NCI-H146 treated with DMSO at 0.1 percent for 48 hours (cell line): ENCODE data around the gene KCNJ4.

Experiments
- DNase-seq: peaks from one replicate; lab custom pipeline; 2025; ENCODE audit not compliant: unreplicated experiment; lab: John Stamatoyannopoulos, UW

Gene KCNJ4

DNA sequence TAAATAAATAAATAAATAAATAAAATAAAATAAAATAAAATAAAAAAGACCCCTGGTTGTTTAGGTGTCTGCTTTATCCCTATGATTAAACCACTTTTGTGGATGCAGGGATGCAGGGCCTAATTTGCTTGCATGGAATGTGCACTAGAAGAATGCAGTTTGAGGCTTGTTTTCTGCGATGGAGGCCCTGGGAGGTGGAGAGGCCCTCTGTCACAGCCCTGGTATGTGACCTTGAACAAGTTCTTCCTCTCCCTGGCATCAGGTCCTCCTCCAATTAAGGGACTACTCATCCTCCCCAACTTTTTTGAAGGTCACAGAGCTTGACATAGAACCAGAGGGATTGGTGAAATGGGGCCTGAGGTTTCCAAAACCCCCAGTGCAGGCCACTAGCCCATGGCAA lies 22.7 kb downstream of the KCNJ4 start:
- DNase-seq = no peak

DNA sequence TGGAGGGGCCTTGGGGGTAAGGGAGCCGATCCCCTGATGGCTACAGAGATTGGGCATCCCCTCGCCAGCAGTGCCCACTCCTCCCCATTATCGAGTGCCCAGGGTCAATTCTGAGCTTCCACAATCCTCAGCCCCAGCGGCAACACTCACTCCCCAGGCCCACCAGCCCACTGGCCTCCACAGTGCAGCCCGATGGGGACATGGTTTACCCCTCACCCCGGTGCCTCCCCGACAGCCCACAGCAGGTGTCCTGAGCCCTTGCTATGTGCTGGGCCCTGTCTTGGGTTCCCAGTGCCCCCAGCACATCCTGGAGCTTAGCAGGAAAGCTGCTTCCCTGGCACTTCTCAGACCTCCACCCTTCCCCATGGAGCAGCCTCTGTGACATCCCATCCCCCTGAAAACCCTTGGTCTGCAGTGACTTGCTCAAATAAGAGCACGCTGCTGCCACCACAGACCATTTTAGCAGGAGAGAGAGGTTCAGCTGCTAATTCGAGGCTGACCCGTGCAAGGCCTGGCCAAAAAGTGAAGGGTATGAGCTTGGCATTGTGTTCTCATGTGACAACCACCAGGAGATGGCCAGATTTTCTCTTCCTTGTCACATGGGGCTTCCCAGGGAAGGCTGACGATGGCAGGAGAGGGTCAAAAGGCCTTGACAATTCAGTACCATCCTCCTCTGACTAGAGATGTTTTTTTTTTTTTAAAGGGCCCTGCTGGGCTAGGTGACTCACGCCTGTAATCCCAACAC lies 23.6 kb downstream of the KCNJ4 start:
- DNase-seq = no peak

DNA sequence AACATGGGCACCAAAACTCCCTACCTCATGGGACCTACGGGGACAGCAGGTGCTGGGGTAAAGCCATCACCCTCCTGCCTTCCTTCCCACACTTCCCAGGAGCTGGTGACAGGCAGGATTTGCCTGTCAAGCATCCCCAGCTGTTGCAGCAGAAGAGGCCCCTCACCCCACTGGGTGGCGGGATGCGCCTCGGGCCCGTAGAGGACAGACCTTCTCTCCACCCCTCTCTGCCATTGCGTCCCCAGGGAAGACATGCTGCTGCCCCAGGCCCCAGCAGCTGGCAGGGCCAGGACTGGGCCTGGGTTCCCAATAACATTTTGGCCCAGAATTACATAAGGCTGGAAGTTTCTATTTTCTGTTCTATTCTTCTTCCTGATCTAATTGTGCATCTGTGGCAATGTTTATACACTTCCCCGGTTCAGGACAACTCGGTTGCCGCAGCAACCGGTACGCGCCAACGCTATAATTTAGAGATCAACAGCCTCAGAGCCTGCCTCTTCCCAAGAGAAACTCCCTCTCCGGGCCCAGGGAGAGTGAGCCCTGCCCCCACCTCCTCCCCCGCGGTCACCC lies 25.4 kb downstream of the KCNJ4 start:
- DNase-seq = no peak

DNA sequence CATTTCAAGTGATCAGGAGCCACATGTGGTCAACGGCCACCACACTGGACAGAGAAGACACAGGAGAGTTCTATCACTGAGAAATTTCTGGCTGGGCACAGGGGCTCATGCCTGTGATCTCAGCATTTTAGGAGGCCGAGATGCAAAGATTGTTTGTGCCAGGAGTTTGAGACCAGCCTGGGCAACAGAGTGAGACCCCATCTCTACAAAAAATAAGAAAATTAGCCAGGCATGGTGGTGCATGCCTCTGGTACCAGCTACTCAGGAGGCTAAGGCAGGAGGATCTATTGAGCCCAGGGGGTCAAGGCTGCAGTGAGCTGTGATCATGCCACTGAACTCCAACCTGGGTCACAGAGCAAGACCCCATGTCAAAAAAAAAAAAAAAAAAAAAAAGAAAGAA lies 26.3 kb downstream of the KCNJ4 start:
- DNase-seq = no peak

DNA sequence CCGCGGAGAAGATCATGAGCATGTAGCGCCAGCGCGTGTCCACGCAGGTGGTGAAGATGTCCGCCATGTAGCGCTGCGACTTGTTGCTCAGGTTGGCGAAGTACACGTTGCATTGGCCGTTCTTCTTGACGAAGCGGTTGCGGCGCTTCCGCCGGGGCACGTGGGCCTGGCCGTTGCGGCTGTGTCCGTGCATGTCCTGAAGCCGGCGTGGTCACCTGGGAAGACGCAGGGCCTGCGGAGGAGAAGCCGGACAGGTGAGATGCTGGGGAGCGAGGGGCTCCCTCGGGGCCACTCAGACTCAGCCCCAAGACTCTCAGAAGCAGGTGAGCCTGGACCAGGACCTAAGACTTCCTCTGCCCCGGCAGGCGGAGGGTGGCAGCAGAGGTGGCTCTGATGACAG lies 27.1 kb downstream of the KCNJ4 start:
- no peak for DNase-seq

DNA sequence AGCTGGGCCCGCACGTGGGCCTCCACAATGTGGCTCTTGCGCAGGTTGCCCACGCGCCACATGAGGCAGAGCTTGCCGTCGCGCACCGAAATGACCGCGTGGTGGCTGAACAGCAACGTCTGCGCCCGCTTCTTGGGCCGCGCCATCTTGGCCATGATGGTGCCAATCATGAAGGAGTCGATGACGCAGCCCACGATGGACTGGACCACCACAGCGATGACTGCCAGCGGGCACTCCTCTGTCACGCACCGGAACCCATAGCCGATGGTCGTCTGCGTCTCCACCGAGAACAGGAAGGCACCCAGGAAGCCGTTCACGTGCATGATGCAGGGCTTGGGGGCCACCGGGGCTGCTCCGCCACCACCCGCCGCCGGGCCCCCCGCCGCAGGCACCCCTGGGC lies 27.5 kb downstream of the KCNJ4 start:
- DNase-seq = no peak

DNA sequence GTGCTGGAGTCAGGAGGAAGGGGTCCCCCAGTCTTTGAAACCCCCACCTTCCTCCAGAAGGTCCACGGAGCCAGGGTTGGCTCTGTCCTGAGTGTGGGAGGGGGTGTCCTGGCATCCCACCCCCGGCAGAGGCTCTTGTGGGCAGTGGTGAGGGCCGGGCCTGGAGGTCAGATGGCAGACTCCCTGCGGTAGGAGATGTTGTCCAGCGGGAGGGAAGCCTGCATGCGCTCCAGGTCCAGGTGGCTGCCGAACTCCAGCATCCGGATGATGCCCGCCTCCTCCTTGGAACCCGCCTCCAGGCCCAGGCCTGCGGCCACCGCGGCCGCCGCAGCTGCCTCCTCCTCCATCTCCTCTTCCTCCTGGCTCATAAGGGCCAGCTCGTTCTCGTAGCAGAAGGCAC lies 28.4 kb downstream of the KCNJ4 start:
- DNase-seq = no peak

DNA sequence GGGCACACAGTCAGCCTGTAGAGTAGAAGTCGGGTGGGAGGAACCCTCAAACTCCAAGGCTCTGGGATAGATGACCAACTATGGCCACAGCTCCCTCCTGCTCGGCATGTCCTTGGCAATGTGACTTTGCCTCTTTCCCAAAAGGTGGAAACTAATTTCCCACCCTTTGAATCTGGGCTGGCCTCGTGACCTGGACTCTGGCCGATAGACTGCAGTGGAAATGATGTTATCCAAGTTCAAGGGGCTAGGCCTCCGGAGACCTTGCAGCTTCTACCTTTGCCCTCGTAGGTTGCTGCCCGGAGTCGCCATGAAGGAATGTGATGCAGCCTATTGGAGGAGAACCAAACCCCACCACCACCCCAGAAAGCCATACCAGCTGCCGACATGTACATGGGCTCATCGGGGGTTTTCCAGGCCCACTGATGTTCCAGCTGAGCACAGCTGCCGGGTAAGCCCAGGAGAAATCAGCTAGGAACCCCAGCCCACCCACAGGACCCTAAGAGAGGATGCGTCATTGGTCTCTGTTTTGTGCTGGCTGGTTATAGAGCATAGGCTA lies 30.4 kb downstream of the KCNJ4 start:
- no peak for DNase-seq

DNA sequence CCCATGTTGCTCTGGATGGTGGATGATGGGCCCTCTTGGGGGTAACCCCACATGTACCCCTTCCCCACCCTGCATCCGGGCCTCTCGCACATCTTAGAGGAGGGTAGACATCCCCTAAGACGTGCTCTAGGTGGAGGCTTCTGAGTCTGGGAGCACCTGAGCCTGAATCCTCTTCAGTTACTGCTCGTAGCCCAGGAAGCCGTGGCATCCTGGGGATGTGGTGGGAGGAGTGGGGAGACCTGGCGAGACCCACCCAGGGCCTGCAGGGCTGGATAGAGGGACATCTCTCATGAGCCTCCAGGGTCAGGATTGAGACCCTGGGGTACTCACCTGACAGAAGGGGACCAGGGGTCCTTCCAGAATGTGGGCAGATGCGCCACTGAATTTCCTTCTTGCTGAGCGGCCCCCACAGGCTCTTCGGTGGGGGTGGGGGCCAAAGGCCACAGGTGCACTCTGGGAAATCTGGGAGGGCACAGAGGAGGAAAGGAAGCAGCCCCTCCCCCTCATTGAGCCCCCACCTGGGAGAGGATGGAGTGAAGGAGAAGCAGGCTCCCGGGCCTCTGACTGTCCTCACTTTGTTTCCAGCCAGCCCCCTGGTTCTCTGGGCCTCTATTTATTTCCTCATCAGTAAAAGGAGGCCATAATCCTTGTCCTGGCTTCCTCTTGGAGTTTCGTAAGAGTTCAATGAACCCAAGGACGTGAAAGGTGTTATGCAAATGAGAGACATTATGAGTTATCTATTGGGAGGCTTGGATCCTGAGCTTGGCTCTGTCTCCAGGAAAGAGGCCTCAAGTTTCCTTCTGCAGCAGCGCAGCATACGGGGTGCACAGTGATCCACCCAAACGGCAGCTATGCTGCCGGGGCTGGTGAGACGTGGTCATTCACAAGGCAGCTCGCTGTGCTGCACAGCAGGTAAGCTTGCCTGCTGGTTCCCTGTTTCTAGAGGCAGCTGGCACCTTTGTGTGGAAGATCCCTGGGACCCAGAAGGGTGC lies 31.2 kb downstream of the KCNJ4 start:
- no peak for DNase-seq

DNA sequence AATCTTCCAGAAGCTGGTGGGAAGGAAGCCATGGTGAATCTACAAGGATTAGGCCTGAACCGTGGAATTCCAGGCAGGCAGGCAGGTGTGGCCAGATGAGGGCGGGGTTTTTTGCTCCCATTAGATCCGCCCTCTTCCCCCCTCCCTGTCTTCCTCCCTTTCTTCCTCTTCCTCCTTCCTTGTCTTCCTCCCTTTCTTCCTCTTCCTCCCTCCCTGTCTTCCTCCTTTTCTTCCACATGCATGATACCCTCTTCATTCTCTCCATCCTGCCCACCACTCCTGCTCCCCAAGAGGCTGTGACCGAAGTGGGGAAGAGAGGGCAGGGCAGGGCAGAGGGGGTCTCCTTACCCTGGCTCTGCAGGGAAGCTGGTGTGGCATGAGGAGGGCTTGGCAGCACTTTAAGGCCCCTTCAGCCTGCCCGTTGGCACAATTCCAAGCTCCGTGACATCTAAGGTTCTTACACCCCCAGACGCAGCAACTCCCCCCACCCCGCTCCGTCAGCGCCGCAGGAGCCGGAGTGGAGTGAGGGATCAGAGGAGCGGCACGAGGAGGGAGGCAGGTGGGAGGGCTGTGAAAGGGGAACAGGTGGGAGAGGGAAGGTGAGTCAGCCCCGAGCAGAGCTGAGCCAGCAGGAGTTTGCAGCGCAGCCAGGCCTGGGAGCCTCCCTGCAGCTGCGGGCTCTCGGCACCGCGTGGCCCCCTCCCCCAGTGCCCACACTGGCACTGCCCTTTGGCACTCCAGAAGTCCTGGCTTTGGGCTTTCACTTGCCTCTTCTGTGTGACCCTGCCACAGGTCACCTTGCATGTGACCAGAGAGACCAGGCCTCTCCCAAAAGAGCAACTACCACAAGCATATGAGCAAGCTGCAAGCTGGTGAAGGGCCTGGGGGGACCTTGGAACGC lies 32.1 kb downstream of the KCNJ4 start:
- DNase-seq = no peak

DNA sequence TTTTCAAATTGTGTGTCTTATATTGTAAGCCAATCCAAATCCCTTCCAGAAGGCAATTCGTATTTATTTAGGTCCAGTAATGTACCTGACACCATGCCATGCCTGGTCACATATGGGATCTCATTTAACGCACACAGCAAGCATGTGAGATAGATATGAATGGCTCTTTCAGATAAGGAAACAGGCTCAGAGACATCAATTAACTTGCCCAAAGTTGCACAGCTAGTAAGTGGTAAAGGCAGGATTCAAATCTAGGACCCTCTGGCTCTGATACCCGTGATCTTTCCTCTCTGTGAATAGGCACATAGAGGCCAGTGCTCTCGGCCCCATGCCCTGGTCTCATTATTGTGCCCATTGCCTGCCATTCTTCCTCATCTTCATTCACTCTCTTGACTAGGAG lies 34.3 kb downstream of the KCNJ4 start:
- DNase-seq = no peak

DNA sequence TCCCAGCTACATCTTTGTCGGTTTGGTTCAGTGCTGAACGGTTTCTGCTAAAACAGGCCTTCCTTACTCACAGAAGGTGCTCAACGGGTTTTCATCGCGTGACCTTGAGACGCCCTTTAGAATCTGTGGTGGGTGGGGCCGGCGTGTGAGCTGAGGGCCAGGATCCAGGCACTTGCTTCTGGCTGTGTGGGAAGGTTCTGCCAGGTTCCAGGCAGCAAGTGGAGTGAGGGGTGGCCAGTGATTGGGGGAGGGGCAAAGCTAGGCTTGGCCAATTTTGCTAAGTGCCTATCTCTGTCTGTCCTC lies 35.2 kb downstream of the KCNJ4 start:
- DNase-seq = no peak

DNA sequence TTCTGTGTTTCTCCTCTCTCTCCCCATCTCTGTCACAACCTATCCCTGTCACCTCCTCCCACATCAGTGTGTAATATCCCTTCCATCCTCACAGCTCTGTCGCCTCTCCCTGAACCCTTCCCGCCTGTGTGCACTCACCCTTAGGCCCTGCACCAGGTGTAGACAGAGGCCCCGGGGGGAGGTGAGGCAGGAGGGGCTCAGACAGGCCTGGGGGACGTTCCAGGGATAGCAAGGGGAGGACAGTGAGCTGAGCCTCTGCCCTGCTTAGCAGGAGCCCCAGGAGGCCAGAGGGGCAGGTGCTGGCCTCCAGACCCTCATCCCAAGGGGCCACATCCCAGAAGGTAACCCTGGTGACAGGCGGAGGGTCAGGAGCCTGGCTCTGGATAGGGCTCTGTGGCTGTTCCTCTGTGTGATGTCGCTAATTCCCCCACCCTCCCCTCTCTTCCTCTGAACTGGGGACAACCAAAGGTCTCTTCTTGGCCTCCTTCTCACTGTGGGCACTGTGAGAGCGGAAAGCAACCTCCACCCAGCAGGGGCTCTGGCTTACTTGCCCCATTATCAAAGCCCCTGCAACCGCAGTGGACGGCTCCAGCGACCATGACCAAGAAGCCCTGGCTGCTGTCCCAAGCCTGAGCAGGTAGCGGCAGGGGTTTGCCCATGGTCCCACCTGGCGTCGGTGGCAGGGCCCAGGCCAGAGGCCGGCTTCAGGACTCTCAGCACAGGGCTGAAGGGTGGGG lies 35.7 kb downstream of the KCNJ4 start:
- no peak for DNase-seq

DNA sequence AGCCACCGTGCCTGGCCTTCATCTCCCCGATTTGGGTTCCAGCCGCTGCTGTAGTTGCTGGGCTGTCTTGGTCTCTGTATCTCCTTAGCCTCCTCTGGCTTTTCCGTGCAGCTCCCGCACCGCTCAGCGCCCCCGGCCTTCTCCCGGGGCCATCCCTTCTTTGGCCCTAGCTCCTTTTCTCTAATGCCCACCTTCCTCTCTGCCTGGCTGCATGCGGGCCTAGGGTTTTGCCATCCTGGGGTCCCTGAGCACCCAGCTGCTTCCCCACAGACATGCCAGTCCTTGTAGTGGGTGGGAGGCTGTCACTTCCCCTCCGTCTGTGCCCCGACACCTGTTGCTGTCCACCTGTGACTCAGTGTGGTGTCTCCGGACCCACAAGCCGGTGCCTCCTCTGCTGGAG lies 36.4 kb downstream of the KCNJ4 start:
- no peak for DNase-seq

DNA sequence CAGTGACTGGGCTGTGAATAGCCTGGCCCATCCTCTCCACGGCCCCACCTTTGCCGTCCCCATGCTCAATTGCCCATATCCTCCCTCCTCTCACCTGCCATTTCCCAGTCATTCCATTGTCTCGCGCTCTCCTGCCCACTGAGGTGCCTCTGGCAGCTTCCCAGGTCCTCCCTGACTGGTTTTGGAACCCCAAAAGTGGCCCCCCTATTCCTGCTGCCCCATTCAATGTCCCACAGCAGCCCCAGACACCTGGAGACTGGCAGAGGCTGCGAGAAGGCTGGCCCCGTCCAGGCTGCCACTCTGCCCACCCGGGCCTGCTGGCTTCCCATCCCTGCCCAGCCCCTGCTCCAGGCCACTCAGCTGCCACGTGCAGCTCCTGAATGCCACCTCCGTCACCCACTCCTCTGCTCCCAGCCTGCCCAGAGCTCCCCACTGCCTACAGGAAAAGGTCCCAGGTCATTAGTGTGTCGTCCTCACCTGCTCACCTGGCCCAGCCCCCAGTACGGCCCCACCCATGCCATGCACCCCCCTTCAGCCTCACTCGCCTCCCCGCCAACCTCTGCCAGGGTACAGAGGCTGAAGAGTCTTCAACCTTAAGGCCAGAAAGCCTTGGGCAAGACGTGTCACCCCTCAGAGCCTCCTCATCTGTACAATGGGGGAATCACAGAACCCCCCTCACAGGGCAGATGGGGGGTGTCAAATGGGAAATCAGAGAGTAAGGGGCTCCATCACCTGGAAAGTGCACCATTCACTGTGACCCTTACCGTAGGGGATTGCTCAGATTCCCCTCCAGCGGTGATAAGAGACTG lies 37.5 kb downstream of the KCNJ4 start:
- no peak for DNase-seq

DNA sequence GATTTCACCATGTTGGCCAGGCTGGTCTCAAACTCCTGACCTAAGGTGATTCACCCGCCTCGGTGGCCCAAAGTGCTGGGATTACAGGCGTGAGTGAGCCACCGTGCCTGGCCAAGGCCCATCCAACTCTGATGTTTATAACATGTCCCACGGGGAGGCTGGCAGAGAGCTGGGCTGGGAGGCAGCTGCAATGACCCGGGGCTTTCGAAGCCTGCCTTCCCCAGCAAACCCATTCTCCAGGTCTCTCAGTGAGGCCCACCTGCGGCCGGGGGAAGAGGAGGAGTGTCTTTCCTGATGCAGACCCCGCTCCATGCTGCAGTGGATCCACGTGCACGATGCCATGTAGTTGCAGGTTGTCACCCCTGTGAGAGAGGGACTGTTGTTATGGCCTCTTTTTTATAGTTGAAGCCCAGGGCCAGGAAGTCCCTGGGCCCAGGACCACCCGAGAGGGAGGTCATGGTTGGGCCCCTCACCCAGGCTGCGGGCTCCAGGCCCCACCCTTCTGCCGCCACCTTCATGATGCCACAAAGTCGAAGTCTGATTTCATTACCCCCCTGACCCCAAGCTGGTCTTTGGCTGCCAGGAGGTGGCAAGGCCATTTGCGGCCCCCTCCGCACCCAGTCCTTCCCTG lies 38.3 kb downstream of the KCNJ4 start:
- DNase-seq = no peak

DNA sequence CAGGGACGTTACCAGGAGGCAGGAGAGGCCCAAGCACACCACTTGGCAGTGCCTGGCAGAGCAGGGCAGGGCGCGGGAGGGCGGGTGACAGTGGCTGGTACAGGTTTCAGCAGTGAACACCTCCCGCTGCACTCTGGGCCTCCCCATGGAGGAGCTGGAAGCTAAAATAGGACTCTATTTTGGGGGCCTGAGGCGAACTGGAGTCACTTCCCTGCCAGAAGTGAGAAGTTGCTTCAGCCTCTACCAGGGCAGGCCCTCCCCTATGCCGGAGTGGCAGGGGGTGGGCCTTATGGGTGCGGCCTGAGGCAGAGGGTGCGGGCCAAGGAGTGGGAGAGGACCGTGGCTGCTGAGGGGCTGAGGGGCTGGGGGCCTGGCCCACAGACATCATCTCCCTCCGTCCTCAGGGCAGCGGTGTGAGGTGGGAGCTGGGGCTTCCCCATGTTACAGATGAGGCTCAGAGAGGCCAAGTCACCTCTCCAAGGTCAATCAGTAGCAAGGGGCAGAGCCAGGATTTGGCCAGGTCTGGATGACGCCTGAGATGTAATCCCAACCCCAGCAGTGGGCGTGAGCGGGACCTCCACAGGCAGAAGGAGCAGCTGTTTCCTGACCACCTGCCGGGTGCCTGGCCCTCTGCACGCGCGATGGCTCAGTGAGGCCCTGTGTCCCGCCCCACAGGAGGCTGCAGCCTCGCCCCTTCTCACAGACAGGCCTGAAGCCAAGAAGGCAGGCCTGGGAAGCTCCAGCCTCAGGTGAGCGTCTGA lies 39.3 kb downstream of the KCNJ4 start:
- no peak for DNase-seq

DNA sequence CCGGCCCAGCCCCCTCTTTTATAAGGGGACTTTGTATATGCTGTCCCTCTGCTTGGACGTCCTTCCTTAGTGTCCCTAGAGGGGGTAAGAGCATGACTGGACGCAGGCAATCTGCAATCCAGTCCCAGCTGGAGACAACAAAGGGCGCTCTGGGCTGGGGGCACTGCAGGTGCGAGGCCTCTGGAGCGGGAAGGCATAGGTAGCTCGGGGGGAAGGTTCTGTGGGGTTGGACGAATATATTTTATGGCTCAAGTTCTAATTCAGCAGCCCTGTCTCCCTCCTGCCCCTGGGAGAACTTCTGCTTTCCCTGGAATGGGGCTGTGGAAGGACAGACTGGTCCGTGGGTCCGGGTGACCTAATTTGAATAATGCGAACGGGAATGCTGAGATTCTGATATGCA lies 40.0 kb downstream of the KCNJ4 start:
- no peak for DNase-seq
